Mesodermal cell (in vitro differentiated cells): ENCODE data around the gene BIN2. TPM values are rescaled to one million over a fixed set of nuclear protein-coding genes. Genes with fewer than 3 reads are reported as not detected.

Experiments used
- H3K27ac ChIP-seq: 2 replicates; pipeline ENCODE4 v1.7.0; 2013; ENCODE audit warnings: mild to moderate bottlenecking, low read depth, low read length, moderate library complexity; ENCODE audit not compliant: severe bottlenecking
- H3K36me3 ChIP-seq: 2 replicates; pipeline ENCODE4 v1.7.1; 2013; ENCODE audit warnings: mild to moderate bottlenecking, low read length, moderate library complexity; ENCODE audit not compliant: control insufficient read depth, insufficient read depth
- H3K4me1 ChIP-seq: one replicate; pipeline ENCODE4 v1.7.1; 2013; ENCODE audit warnings: mild to moderate bottlenecking, low read length; ENCODE audit not compliant: insufficient read depth, control insufficient read depth, poor library complexity, severe bottlenecking
- H3K4me3 ChIP-seq: 2 replicates; pipeline ENCODE4 v1.7.0; 2013; ENCODE audit warnings: low read length, control low read depth, mild to moderate bottlenecking; ENCODE audit not compliant: insufficient read depth, poor library complexity, severe bottlenecking; ENCODE audit errors: extremely low read depth
- H3K9me3 ChIP-seq: 2 replicates; pipeline ENCODE4 v1.7.1; 2013; ENCODE audit warnings: mild to moderate bottlenecking, low read length, moderate library complexity; ENCODE audit not compliant: control insufficient read depth
- WGBS, 2 experiments: methylation state at CpG; one replicate each; pipeline ENCODE4 v1.1.5; 2013; ENCODE audit warnings: missing lambda C conversion rate in 2 of 2; ENCODE audit not compliant: insufficient coverage in 2 of 2; 5-methylcytosine and 5-hydroxymethylcytosine counted together
- polyA plus RNA-seq, 2 experiments: library from polyadenylated mRNA; stranded (reverse); fragments of 50-300 nt; gene quantifications; one replicate each; pipeline ENCODE4 v1.2.3, GENCODE V29; 2013

The BIN2 gene
- polyA plus RNA-seq (2013, experiment 1 of 2): not detected
- not detected for polyA plus RNA-seq (2013, experiment 2 of 2)

GRCh38 chr12:51323966-51324895 is at the start of gene BIN2:
BIN2 (minus strand) TSS chr12:51324174; CDS start chr12:51324102, 72 bp downstream.
- no peak within 1 kb of the TSS for H3K27ac ChIP-seq
- 94 to 96% methylated on average over 41 to 59 of the region's 60 CpGs for WGBS, 2 experiments
- peaks cover 32% of the 10 kb centered on the region for H3K4me1 ChIP-seq
- H3K36me3 ChIP-seq: no peaks in the 10 kb centered on the region
- no peak within 1 kb of the TSS for H3K4me3 ChIP-seq
- no peaks in the 10 kb centered on the region for H3K9me3 ChIP-seq

GRCh38 chr12:51373187-51373586 is 49.2 kb upstream of the BIN2 start:
- Histone ChIP-seq H3K27ac (no peak overlapping the region), H3K4me1 (peaks cover 37% of the 10 kb centered on the region)
- WGBS, 2 experiments: 40 to 100% methylated on average over 1 to 2 of the region's 3 CpGs

GRCh38 chr12:51372021-51372420 is 48.0 kb upstream of the BIN2 start:
- Histone ChIP-seq H3K4me1 (peaks cover 37% of the 10 kb centered on the region), H3K27ac (peak overlapping the region; percentile 97), H3K9me3 (no peaks in the 10 kb centered on the region), H3K36me3 (peaks cover 6% of the 10 kb centered on the region), H3K4me3 (no peak overlapping the region)
- 60 to 88% methylated on average over 1 to 2 of the region's 2 CpGs for WGBS, 2 experiments

More at GRCh38 chr12:51373187-51373586, 49.2 kb upstream of the BIN2 start:
- peaks cover 6% of the 10 kb centered on the region for H3K36me3 ChIP-seq
- H3K9me3 ChIP-seq: no peaks in the 10 kb centered on the region
- H3K4me3 ChIP-seq: no peak overlapping the region

- peak overlapping the region; percentile 97 for H3K27ac ChIP-seq
- 15 to 24% methylated on average over 5 to 6 of the region's 8 CpGs for WGBS, 2 experiments
Measured at GRCh38 chr12:51371295-51371953, 47.5 kb upstream of the BIN2 start.

GRCh38 chr12:51370667-51371066 is 46.7 kb upstream of the BIN2 start:
- Histone ChIP-seq H3K4me3 (no peak overlapping the region), H3K36me3 (peaks cover 6% of the 10 kb centered on the region), H3K9me3 (no peaks in the 10 kb centered on the region), H3K4me1 (peaks cover 37% of the 10 kb centered on the region), H3K27ac (no peak overlapping the region)
- 88 to 100% methylated on average over 2 of the region's 9 CpGs for WGBS, 2 experiments

More at GRCh38 chr12:51371295-51371953, 47.5 kb upstream of the BIN2 start:
- H3K4me3 ChIP-seq: no peak overlapping the region
- H3K36me3 ChIP-seq: peaks cover 6% of the 10 kb centered on the region
- H3K9me3 ChIP-seq: no peaks in the 10 kb centered on the region
- H3K4me1 ChIP-seq: peaks cover 37% of the 10 kb centered on the region

GRCh38 chr12:51369581-51369980 is 45.6 kb upstream of the BIN2 start:
- H3K9me3 ChIP-seq: no peaks in the 10 kb centered on the region
- H3K27ac ChIP-seq: no peak overlapping the region
- WGBS, 2 experiments: 84 to 88% methylated on average over 2 to 3 of the region's 4 CpGs
- H3K36me3 ChIP-seq: peaks cover 5% of the 10 kb centered on the region
- H3K4me3 ChIP-seq: no peak overlapping the region
- peaks cover 31% of the 10 kb centered on the region for H3K4me1 ChIP-seq

GRCh38 chr12:51368640-51369517 is 44.9 kb upstream of the BIN2 start:
- Histone ChIP-seq H3K9me3 (no peaks in the 10 kb centered on the region), H3K4me3 (no peak overlapping the region), H3K36me3 (peaks cover 3% of the 10 kb centered on the region), H3K27ac (no peak overlapping the region), H3K4me1 (peaks cover 26% of the 10 kb centered on the region)
- WGBS, 2 experiments: 78 to 92% methylated on average over 8 to 15 of the region's 17 CpGs

- Histone ChIP-seq H3K36me3 (no peaks in the 10 kb centered on the region), H3K4me3 (no peak overlapping the region), H3K27ac (no peak overlapping the region), H3K4me1 (peaks cover 14% of the 10 kb centered on the region), H3K9me3 (no peaks in the 10 kb centered on the region)
- WGBS, 2 experiments: 94 to 97% methylated on average over 9 of the region's 10 CpGs
Measured at GRCh38 chr12:51365276-51365675, 41.3 kb upstream of the BIN2 start.

GRCh38 chr12:51364001-51364400 is 40.0 kb upstream of the BIN2 start:
- no peak overlapping the region for H3K27ac ChIP-seq
- H3K4me1 ChIP-seq: peaks cover 6% of the 10 kb centered on the region
- WGBS, 2 experiments: 86 to 97% methylated on average over 10 to 11 of the region's 11 CpGs
- no peak overlapping the region for H3K4me3 ChIP-seq
- H3K36me3 ChIP-seq: no peaks in the 10 kb centered on the region
- H3K9me3 ChIP-seq: no peaks in the 10 kb centered on the region

- Histone ChIP-seq H3K4me3 (no peak overlapping the region), H3K9me3 (no peaks in the 10 kb centered on the region), H3K4me1 (no peaks in the 10 kb centered on the region), H3K36me3 (no peaks in the 10 kb centered on the region), H3K27ac (no peak overlapping the region)
- WGBS, 2 experiments: 100% methylated on average over 1 of the region's 2 CpGs; no CpG with 5 or more reads in 1 of the 2 experiments
Measured at GRCh38 chr12:51362747-51363342, 38.9 kb upstream of the BIN2 start.
